GM19240 (cell line): ENCODE measurements around the gene ASB15.
"Not testable (repeated sequence)": the region's sequence is repeated elsewhere in the genome, so short reads cannot be mapped to it uniquely, and the experiment has no call there.

ENCODE experiments used
- DNase-seq: peaks from one replicate; pipeline ENCODE4 v3.0.0; 2011; ENCODE audit warnings: low spot score; ENCODE audit not compliant: insufficient read length

The ASB15 gene

DNA sequence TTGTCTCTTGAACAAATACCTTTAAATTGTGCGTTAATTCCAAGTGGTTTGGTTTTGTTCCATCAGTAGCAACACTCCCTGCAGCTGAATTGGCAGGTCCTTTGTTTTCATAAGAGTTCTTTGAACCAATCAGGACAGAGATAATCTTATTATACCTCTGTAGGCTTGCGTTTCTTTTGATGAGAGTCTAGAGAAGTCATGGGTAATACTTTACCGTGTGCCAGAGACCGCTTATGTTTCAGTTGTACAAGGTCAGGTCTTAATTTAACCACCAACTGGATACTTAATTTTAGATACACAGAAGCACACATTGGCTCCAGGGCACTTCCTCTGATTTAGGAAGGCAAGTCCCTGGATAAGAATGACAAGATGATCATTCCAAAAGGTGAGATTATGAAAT, at the start of gene ASB15:
Gene ASB15 (plus strand): TSS at position 292 of the 400 bp plus-strand sequence. CDS start 12,682 bp downstream, outside the sequence.
- DNase-seq, result no peak

- DNase-seq, result not testable (repeated sequence)
These were observed 49.5 kb upstream of the ASB15 start for GRCh38 chr7:123552134-123552533.

- DNase-seq, result no peak
These were observed 49.0 kb upstream of the ASB15 start for GRCh38 chr7:123552641-123553040.

- no peak for DNase-seq
These were observed 48.5 kb upstream of the ASB15 start for GRCh38 chr7:123553159-123553558.

DNA sequence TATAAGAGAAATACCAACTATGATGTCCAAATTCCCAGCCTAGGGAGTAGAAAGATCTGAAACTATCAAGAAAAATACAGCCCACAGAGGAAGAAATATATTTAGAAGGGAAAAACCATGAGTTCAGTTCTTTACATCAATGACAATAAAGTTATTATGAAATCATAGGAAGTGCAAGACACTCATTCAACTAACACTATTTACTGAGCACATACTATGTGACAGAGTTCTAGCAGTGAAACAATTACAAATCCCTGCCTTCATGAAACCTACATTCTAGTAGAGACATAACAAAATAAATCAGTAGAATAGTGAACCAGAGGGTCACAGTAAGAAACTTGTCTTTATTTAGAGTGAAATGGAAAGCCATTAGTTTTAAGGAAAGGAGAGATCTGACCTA, 46.1 kb upstream of the ASB15 start:
- no peak for DNase-seq

GRCh38 chr7:123557016-123557397, 44.6 kb upstream of the ASB15 start:
- no peak for DNase-seq

DNA sequence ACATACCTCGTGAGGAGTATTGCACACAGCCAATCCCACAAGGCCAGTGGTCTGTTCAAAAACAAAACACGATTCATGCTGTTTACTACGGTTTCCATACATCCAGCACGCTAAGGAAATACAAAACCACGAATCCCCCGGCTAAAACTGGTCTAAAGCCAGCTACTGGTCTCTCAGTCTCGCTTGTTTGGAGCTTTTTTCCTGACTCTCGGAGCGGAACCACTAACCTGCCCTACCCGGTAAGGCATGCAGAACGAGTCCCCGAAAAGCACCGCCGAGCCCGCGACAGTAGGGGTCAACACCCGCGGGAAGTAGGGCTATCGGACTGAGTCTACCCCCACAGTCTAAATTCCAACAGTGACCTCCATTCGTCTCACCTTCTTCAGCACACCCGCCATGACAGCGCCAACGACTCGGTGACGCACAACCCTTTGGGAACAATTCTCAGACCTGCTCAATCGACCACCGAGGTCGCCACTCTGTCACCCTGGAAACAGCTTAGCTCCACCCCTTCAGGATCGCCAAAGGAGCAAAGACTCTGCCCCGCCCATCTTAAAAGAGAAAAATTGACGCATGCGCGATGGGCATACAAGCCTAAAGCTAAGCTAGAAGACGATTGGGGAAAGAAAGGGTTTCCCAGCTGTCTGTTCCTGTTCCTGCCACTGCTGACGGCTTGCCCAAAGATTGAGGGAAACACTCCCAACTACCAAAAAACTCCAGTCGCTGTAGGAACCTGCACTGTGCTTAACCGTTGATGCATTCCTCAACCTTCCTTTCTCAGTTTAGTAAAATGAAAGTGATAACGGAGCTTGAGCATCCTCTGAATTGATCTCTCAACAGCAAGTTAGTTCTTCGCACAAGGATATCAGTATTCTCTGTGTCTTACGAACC, 44.0 kb upstream of the ASB15 start, which contains the start of gene NDUFA5:
Gene NDUFA5 (minus strand): TSS at position 421 of the 891 bp plus-strand sequence. CDS start 23 bp downstream, at position 398.
- peak; percentile 65 for DNase-seq

GRCh38 chr7:123558289-123558874, 43.2 kb upstream of the ASB15 start:
- DNase-seq, result no peak

DNA sequence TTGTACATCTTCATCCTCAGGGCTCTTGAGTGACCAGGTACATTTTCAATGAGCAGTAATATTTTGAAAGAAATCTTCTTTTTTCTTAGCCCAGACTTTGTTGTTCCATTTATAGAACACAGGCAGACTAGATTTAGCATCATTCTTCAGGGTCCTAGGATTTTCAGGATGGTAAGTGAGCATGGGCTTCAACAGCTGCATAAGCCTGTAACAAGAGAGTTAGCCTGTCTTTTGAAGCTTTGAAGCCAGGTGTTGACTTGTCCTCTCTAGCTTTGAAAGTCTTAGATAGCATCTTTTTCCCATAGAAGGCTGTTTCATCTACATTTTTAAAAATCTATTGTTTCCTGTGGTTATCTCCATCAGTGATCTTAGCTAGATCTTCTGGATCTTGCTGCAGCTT, 39.5 kb upstream of the ASB15 start:
- no peak for DNase-seq

DNA sequence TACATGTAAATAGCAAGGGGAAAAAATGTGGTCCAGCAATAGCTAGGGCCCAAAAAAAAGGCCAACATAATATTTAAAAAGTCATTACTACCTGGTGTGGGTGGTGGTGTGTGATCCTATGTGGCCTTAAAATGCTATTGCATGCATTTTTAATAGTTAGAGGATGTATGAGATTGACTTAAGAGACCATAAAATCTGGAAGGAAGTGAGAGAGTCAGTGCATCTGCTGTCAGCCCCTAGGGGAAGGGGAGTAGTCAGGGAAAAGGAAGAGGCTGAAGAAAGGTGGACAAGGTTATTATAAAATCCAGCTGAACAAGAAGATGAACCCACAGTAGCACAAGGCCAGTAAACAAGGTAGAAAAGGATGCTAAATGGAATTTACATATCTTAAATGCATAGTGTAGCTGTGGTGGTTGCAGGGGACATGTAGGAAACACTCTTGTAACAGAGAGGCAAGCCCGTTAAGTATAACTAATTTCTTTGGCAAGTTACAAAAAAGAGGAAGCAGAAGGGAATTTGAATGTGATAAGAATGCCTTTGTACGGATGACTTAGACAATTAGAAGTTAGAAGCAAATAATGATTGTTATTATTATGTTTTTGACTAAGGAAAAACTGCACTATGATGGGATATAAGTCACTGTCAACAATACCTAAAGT, 32.1 kb upstream of the ASB15 start:
- DNase-seq, result no peak

DNA sequence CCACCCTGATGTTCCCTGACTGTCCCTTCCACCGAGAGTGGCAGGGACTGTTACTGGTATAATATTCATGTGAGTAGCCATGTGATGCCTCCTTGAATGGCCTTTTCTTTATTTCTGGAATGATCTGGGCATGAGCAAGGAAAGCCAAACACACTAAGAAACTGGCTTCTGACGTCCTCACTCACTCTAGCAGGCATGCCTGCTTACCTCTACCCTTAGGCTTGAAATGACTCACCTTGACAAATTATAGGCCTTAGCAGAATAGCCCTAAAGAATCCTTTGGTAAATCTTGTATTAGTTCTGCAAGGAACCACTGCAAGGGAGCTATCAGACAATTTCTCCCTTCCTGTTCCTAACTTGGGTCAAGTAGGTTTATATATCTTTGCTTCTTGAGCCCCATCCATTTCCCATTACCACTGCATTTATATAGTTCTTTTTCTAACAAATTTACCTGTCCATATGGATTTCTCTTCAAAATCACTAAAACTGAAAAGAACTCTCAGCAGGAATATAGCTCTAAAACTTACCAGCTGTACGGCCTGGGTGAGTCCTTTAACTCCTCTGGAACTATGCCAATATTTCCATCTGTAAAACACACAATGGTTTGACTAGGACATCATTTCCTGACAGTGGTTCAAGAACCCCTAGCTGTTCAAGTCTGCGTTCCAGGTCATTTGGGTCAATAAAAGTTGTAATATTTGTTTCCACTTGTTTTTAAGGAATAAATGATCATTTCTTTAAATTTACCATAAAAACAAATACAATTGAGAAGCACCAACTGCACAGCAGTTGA, 31.0 kb upstream of the ASB15 start:
- DNase-seq, result no peak

DNA sequence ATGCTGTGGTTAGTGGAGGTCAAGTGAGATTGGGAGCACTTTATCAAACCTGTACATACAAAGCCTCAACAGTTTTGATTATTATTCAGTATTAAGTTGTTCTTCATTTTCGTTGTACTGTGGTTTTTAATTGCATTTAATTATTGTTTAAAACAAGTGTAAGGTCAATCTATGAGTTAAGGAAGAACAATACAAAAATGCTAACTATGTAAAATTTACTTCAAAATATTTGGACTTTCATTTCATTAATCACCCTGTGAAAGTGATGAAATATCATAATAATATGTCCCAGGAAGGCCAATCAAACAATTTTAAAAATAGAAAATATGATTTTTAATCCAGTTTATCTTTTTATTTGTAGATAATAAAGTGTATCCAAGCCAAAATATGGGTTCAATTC, 30.4 kb upstream of the ASB15 start:
- no peak for DNase-seq

GRCh38 chr7:123571684-123572083, 29.9 kb upstream of the ASB15 start:
- DNase-seq, result no peak

DNA sequence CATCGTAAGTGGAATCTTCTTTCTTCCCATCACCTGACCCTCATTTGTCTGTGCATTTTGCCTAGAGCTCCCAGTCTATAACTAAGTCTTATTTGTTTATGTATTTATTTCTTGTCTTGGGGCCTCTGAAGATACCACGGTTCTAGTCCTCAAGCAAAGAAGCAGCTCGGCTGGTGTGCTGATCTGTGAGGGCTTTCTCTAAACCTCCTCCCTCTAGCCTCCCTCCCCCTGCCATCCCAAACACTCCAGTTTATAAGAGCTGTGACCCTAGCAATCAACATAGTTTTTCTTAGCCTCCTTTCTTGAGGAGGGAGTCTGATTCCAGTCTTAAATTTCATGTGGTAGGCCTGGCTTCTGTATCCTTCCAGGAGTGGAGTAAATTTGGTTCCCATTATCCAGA, 28.3 kb upstream of the ASB15 start:
- DNase-seq, result no peak

GRCh38 chr7:123573896-123574467, 27.6 kb upstream of the ASB15 start:
- no peak for DNase-seq

- DNase-seq, result no peak
These were observed 22.2 kb upstream of the ASB15 start for GRCh38 chr7:123579416-123579815.

DNA sequence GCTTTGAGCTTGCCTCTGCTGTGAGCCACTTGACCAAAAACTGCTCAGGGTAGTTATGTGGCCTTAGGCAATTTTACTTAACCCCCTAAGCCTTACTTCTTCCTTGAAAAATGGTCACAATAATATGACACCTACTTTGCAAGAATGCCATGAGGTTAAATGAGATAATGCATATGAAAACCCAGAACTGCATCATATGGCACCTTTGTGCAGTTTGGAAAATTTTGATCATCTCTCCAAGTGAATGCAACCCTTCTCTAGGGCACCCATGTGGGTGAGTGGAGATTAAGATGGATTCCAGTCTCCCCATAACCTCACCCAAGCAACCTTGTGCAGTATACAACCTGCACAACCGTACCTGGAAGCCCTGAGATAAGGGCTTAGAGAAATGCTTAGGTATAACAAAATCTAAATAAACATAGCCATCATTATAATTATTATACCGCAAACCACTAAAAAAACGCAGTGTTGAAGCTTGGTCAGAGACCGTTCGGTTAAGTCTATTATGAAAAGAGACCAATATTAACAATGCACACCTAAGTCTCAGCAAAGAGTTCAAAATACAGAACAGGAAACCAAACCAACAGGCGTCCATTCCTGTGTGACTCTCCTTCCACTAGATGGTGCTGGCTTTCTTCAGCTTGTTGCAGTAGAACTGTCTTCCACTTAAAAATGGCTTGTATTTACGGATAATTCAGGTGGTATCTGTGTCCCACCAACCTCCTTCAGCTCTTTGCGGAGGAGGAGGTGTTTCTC, 21.0 kb upstream of the ASB15 start:
- no peak for DNase-seq

DNA sequence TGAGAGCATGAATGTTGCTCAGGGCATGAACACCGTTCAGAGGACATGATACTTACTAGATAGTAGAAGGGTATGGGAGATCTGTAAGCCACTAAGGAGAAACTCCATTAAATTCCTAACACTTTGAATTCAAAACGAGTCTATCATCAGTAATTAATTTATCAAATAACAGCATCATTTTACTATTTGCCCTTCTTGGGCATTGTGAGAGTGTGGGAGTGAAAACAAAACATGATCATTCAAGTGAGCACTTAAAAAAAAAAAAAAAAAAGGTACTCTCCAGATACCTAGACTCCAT, 20.5 kb upstream of the ASB15 start:
- DNase-seq, result no peak

GRCh38 chr7:123583821-123584220, 17.8 kb upstream of the ASB15 start:
- no peak for DNase-seq

- DNase-seq, result no peak
These were observed 13.2 kb upstream of the ASB15 start for GRCh38 chr7:123588376-123588775.

- no peak for DNase-seq
These were observed 6.8 kb upstream of the ASB15 start for GRCh38 chr7:123594813-123595241.
